ENCODE results near the gene CRYL1.

CRYL1 gene

GRCh38 chr13:20526664-20527063, 1.0 kb upstream of the CRYL1 start:
- peak; percentile 25 for DNase-seq

GRCh38 chr13:20525144-20525600, 485 bp downstream of the CRYL1 start:
- DNase-seq = no peak

- no peak for DNase-seq
Measured at GRCh38 chr13:20521364-20522115, 4.1 kb downstream of the CRYL1 start.

- DNase-seq = no peak
Measured at GRCh38 chr13:20519875-20520274, 5.8 kb downstream of the CRYL1 start.

- peak; percentile 71 for DNase-seq
Measured at GRCh38 chr13:20518660-20519100, 7.0 kb downstream of the CRYL1 start.

GRCh38 chr13:20514866-20515265, 10.8 kb downstream of the CRYL1 start:
- no peak for DNase-seq

GRCh38 chr13:20513466-20513995, 12.1 kb downstream of the CRYL1 start:
- no peak for DNase-seq

GRCh38 chr13:20512042-20512683, 13.5 kb downstream of the CRYL1 start:
- no peak for DNase-seq

- no peak for DNase-seq
Measured at GRCh38 chr13:20506696-20507095, 19.0 kb downstream of the CRYL1 start.

- no peak for DNase-seq
Measured at GRCh38 chr13:20505405-20506366, 20.0 kb downstream of the CRYL1 start.

GRCh38 chr13:20503088-20504083, 22.3 kb downstream of the CRYL1 start:
- DNase-seq = no peak

GRCh38 chr13:20501592-20501991, 24.1 kb downstream of the CRYL1 start:
- DNase-seq = no peak

- no peak for DNase-seq
Measured at GRCh38 chr13:20501120-20501519, 24.5 kb downstream of the CRYL1 start.

- no peak for DNase-seq
Measured at GRCh38 chr13:20499986-20500385, 25.7 kb downstream of the CRYL1 start.

- DNase-seq = no peak
Measured at GRCh38 chr13:20498659-20499058, 27.0 kb downstream of the CRYL1 start.

GRCh38 chr13:20498129-20498528, 27.5 kb downstream of the CRYL1 start:
- DNase-seq = no peak

- no peak for DNase-seq
Measured at GRCh38 chr13:20497006-20497775, 28.5 kb downstream of the CRYL1 start.

- peak; percentile 64 for DNase-seq
Measured at GRCh38 chr13:20495087-20496023, 30.3 kb downstream of the CRYL1 start.

- no peak for DNase-seq
Measured at GRCh38 chr13:20494656-20495055, 31.0 kb downstream of the CRYL1 start.

GRCh38 chr13:20492641-20493040, 33.0 kb downstream of the CRYL1 start:
- DNase-seq = peak; percentile 38

All from right hindlimb (tissue), 1 donor.